Calu3 (cell line): ENCODE measurements around the gene SMOC1. TPM values are rescaled to one million over a fixed set of nuclear protein-coding genes. Genes with fewer than 3 reads are reported as not detected.

Experiments used
- BruUV-seq: library from RNA; stranded (reverse); fragments of 400-500 nt; replicated peaks from 2 replicates; lab custom pipeline; 2021; lab: Mats Ljungman, UMichigan
- CTCF ChIA-PET: fragments of 300-600 bp; sonication (Branson Sonifier 250); formaldehyde crosslinking; loops from one replicate; lab custom pipeline; 2022; ENCODE audit warnings: antibody characterized with exemption; lab: Charles Lee
- DNase-seq: peaks from one replicate; pipeline ENCODE4 v3.0.0; 2022
- H3K27ac Mint-ChIP-seq: one replicate; pipeline ENCODE4 v1.8.0; 2022; ENCODE audit warnings: mixed read lengths; ENCODE audit not compliant: unreplicated experiment
- H3K27me3 Mint-ChIP-seq: one replicate; pipeline ENCODE4 v1.8.0; 2022; ENCODE audit warnings: mixed read lengths; ENCODE audit not compliant: unreplicated experiment
- H3K36me3 Mint-ChIP-seq: one replicate; pipeline ENCODE4 v1.8.0; 2022; ENCODE audit warnings: mild to moderate bottlenecking, moderate library complexity, mixed read lengths; ENCODE audit not compliant: insufficient read depth, unreplicated experiment
- H3K4me1 Mint-ChIP-seq: one replicate; pipeline ENCODE4 v1.8.0; 2022; ENCODE audit warnings: mild to moderate bottlenecking, low read depth, mixed read lengths; ENCODE audit not compliant: unreplicated experiment
- H3K4me3 Mint-ChIP-seq: one replicate; pipeline ENCODE4 v1.8.0; 2022; ENCODE audit warnings: mild to moderate bottlenecking, low read depth, moderate library complexity, mixed read lengths; ENCODE audit not compliant: unreplicated experiment
- H3K9me3 Mint-ChIP-seq: one replicate; pipeline ENCODE4 v1.8.0; 2022; ENCODE audit warnings: low read depth, mixed read lengths; ENCODE audit not compliant: unreplicated experiment
- intact Hi-C: fragments of 100-400 bp; cut with micrococcal nuclease; formaldehyde crosslinking; loops from one replicate; pipeline ENCODE4 v1.10.0; 2022; ENCODE audit not compliant: unreplicated experiment
- total RNA-seq: library from RNA; stranded (reverse); gene quantifications from 2 replicates; pipeline ENCODE4 v1.2.3, GENCODE V29; 2022
- TF ChIP-seq, protein P1 (sequence below): fragments of 200-600 bp; IDR thresholded peaks from one replicate; pipeline ENCODE4 v1.8.0; 2022; ENCODE audit warnings: antibody characterized with exemption; ENCODE audit not compliant: unreplicated experiment

Gene SMOC1
- total RNA-seq, 1 experiment from 2014 or later: 39.6 TPM

GRCh38 chr14:69968681-69969080 is 89.5 kb downstream of the SMOC1 start:
- Mint-ChIP-seq H3K9me3 (no peaks in the 10 kb centered on the region), H3K27me3 (no peaks in the 10 kb centered on the region), H3K4me3 (no peak overlapping the region), H3K27ac (no peak overlapping the region), H3K36me3 (no peaks in the 10 kb centered on the region), H3K4me1 (no peaks in the 10 kb centered on the region)
- CTCF ChIA-PET: interaction anchor here (1.1 kb wide), 1 partner anchor 417 kb away, joined by 3 read pairs; no protein-coding TSS in a partner anchor
- BruUV-seq: no TSS peak
- intact Hi-C loops: no loop called here
- DNase-seq: no peak
- TF ChIP-seq, protein P1, sequence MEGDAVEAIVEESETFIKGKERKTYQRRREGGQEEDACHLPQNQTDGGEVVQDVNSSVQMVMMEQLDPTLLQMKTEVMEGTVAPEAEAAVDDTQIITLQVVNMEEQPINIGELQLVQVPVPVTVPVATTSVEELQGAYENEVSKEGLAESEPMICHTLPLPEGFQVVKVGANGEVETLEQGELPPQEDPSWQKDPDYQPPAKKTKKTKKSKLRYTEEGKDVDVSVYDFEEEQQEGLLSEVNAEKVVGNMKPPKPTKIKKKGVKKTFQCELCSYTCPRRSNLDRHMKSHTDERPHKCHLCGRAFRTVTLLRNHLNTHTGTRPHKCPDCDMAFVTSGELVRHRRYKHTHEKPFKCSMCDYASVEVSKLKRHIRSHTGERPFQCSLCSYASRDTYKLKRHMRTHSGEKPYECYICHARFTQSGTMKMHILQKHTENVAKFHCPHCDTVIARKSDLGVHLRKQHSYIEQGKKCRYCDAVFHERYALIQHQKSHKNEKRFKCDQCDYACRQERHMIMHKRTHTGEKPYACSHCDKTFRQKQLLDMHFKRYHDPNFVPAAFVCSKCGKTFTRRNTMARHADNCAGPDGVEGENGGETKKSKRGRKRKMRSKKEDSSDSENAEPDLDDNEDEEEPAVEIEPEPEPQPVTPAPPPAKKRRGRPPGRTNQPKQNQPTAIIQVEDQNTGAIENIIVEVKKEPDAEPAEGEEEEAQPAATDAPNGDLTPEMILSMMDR: no peak

- Mint-ChIP-seq H3K36me3 (no peaks in the 10 kb centered on the region), H3K27me3 (no peaks in the 10 kb centered on the region), H3K4me3 (no peak overlapping the region), H3K4me1 (peaks cover 28% of the 10 kb centered on the region), H3K9me3 (peaks cover 2% of the 10 kb centered on the region), H3K27ac (no peak overlapping the region)
- BruUV-seq: no TSS peak
- DNase-seq: no peak
- TF ChIP-seq, protein P1: no peak
- intact Hi-C loops: no loop called here
- CTCF ChIA-PET: interaction anchor here (0.8 kb wide), 1 partner anchor 8 kb away, joined by 3 read pairs; no protein-coding TSS in a partner anchor
Measured at GRCh38 chr14:69972755-69973154, 93.5 kb downstream of the SMOC1 start.

GRCh38 chr14:69973846-69974245 is 94.6 kb downstream of the SMOC1 start:
- Mint-ChIP-seq H3K9me3 (peaks cover 2% of the 10 kb centered on the region), H3K27me3 (no peaks in the 10 kb centered on the region), H3K27ac (no peak overlapping the region), H3K4me1 (peaks cover 31% of the 10 kb centered on the region), H3K4me3 (no peak overlapping the region), H3K36me3 (no peaks in the 10 kb centered on the region)
- intact Hi-C loops: no loop called here
- CTCF ChIA-PET: no interaction called here
- TF ChIP-seq, protein P1: no peak
- BruUV-seq: no TSS peak
- no peak for DNase-seq

DNA sequence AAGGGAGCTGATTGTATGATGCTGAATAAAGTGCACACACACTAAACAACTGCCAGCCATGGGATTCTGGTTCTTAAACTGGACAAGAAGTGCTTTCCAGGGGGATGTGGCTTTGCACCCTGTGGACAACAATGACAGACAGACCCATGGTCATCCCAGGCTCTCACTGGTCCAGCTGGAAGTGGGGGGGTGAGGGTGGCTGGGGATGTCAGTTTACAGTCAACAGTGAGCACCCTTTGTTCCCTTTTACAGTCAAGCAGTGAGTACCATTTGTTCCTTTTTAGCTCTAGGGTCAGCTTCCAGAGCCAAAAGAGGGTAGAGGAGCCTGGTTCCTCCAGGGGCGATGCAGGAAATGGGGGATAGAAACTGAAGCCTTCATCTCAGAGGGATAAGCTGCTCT is 100.7 kb downstream of the SMOC1 start:
- CTCF ChIA-PET: interaction anchor here (1.0 to 1.5 kb wide), 5 partner anchors 7 to 249 kb away, joined by 3 to 9 read pairs (median 3); no protein-coding TSS in a partner anchor
- intact Hi-C loops: loop anchor here (2.0 kb wide), 1 partner anchor 37 kb away; no protein-coding TSS in a partner anchor
- Mint-ChIP-seq H3K4me1 (peaks cover 71% of the 10 kb centered on the region), H3K36me3 (peaks cover 16% of the 10 kb centered on the region), H3K4me3 (peak overlapping the region; percentile 44), H3K27me3 (no peaks in the 10 kb centered on the region), H3K27ac (peak overlapping the region; percentile 95), H3K9me3 (peaks cover 5% of the 10 kb centered on the region)
- BruUV-seq: no TSS peak
- no peak for DNase-seq
- TF ChIP-seq, protein P1: no peak
